Measurements from ENCODE around the gene DOP1B. TPM values are rescaled to one million over a fixed set of nuclear protein-coding genes. Genes with fewer than 3 reads are reported as not detected.

The DOP1B gene
- total RNA-seq, 1 donor from 2014 or later, result 24.6 TPM

- H3K36me3 ChIP-seq, result no peaks in the 10 kb centered on the region
- intact Hi-C loops (cut with DNase I), result no loop called here
- H3K27ac ChIP-seq, result no peak overlapping the region
- TF ChIP-seq CTCF (IDR thresholded peaks at IDR 0.05), result no peak
- H3K4me1 ChIP-seq, result no peaks in the 10 kb centered on the region
- DNase-seq, result peak; percentile 51
- H3K9me3 ChIP-seq, result no peaks in the 10 kb centered on the region
- no peak overlapping the region for H3K4me3 ChIP-seq
- ATAC-seq, result no peak
- H3K27me3 ChIP-seq (ENCODE audit: low read depth), result no peaks in the 10 kb centered on the region
Measured at GRCh38 chr21:36200081-36200561, 43.5 kb downstream of the DOP1B start.

DNA sequence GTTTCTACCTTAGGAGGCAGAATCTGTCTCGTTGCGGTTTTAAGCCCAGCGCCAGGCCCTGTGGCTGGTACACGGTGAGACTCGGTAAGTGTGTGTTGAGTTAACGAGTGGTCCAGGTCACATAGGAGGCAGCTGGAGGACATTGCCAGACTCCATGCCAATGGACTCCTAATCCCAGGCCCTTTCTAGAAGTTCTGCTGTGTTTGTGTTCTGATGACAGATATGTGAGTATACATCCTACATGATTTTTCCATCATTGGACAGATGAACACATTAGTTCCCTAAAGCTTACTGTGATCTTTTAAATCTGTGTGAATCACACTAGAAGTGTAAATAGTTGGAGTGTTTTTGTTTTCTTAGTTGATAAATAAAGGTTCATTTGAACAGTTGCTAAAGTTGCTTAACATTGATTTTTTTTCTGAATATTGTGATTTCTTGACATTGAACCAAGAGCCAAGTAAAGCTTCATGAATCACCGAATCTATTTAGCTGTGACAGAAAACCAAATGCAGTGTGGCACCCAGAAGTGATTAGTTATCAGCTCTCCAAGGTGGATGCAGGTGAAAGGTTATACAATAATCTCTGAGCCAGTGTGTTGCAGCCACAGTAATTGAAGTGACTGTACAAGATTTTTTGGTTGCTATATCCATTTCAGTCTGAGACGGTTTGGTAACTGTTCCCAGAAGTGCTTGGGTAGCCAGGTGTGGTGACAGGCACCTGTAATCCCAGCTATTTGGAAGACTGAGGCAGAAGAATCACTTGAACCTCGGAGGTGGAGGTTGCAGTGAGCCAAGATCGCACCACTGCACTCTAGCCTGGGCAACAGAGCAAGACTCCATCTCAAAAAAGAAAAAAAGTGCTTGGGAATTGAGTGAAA, 46.3 kb downstream of the DOP1B start:
- TF ChIP-seq CTCF (IDR thresholded peaks at IDR 0.05), result no peak
- ATAC-seq, result no peak
- H3K9me3 ChIP-seq, result no peaks in the 10 kb centered on the region
- DNase-seq, result no peak
- intact Hi-C loops (cut with DNase I), result no loop called here
- H3K27ac ChIP-seq, result no peak overlapping the region
- no peaks in the 10 kb centered on the region for H3K27me3 ChIP-seq (ENCODE audit: low read depth)
- H3K4me1 ChIP-seq, result no peaks in the 10 kb centered on the region
- no peaks in the 10 kb centered on the region for H3K36me3 ChIP-seq
- H3K4me3 ChIP-seq, result no peak overlapping the region

DNA sequence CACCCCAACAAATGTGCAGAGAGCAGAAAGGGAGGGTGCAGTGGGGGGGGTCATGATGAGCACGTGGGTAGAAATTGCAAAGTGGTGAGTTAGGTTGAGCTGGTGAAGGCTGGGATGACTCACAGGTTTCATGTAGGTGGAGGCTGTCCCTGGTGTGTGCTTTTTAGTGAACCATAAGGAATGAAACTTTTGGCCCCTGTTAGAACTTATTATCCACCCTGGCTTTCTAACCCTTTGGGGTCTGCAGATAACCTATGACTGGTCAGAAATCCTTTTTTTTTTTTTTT, 46.9 kb downstream of the DOP1B start:
- H3K27ac ChIP-seq, result no peak overlapping the region
- no peak for TF ChIP-seq CTCF (IDR thresholded peaks at IDR 0.05)
- no peaks in the 10 kb centered on the region for H3K4me1 ChIP-seq
- H3K27me3 ChIP-seq (ENCODE audit: low read depth), result no peaks in the 10 kb centered on the region
- intact Hi-C loops (cut with DNase I), result no loop called here
- H3K36me3 ChIP-seq, result peaks cover 2% of the 10 kb centered on the region
- ATAC-seq (peak; percentile 55 to 70), DNase-seq (no peak)
- H3K4me3 ChIP-seq, result no peak overlapping the region
- H3K9me3 ChIP-seq, result no peaks in the 10 kb centered on the region

- ATAC-seq, result no peak
- Histone ChIP-seq H3K4me3 (no peak overlapping the region), H3K4me1 (no peaks in the 10 kb centered on the region), H3K27me3 (ENCODE audit: low read depth) (no peaks in the 10 kb centered on the region), H3K9me3 (no peaks in the 10 kb centered on the region), H3K27ac (no peak overlapping the region), H3K36me3 (peaks cover 6% of the 10 kb centered on the region)
- intact Hi-C loops (cut with DNase I), result no loop called here
- TF ChIP-seq CTCF (IDR thresholded peaks at IDR 0.05), result no peak
- no peak for DNase-seq
Measured at GRCh38 chr21:36204980-36205379, 48.4 kb downstream of the DOP1B start.

DNA sequence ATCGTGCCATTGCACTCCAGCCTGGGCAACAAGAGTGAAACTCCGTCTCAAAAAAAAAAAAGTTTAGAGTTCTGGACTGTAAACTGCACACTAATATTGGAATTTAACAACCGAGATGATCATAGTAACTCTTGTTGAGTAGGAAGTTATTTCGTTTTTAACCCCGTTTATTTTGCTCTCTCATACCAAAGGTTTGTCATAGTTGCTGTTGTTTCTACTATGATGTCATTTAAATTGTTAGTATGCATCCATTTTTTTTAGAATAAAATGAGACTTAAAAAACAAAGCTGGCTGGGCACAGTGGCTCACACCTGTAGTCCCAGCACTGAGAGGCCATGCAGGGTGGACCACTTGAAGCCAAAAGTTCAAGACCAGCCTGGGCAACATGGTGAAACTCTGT, 49.3 kb downstream of the DOP1B start:
- DNase-seq (no peak), ATAC-seq (no peak)
- Histone ChIP-seq H3K27ac (no peak overlapping the region), H3K4me3 (no peak overlapping the region), H3K27me3 (ENCODE audit: low read depth) (no peaks in the 10 kb centered on the region), H3K36me3 (peaks cover 6% of the 10 kb centered on the region), H3K4me1 (no peaks in the 10 kb centered on the region), H3K9me3 (no peaks in the 10 kb centered on the region)
- TF ChIP-seq CTCF (IDR thresholded peaks at IDR 0.05), result no peak
- intact Hi-C loops (cut with DNase I), result no loop called here

Other genes starting within 250 kb of the DOP1B start
- 19.4 TPM for gene SETD4, start 96.3 kb upstream of the DOP1B start, total RNA-seq
- 72.9 TPM for gene CBR1, start 86.8 kb upstream of the DOP1B start, total RNA-seq
- gene CBR3, start 21.7 kb upstream of the DOP1B start, total RNA-seq, result 4.3 TPM
- gene MORC3, start 163.4 kb downstream of the DOP1B start, total RNA-seq, result 42.3 TPM
- gene CHAF1B, start 228.6 kb downstream of the DOP1B start, total RNA-seq, result 1.8 TPM

All from lower lobe of right lung (tissue), 2 donors.